GM23248 (cell line): ENCODE measurements around the gene SLC1A7. TPM values are rescaled to one million over a fixed set of nuclear protein-coding genes. Genes with fewer than 3 reads are reported as not detected.

Experiments used
- DNase-seq: peaks from one replicate; pipeline ENCODE4 v3.0.0-alpha.2; 2015
- H2AFZ ChIP-seq: fragments of 200-600 bp; sonication (generic); 2 replicates; pipeline ENCODE4 v1.6.1; 2016; ENCODE audit warnings: antibody characterized with exemption
- H3F3A ChIP-seq: fragments of 200-600 bp; sonication (generic); 2 replicates; pipeline ENCODE4 v1.6.1; 2016; ENCODE audit warnings: mild to moderate bottlenecking, antibody characterized with exemption, mixed run types; ENCODE audit not compliant: insufficient read depth
- H3K27ac ChIP-seq: fragments of 200-600 bp; sonication (generic); 2 replicates; pipeline ENCODE4 v1.5.1; 2016; ENCODE audit warnings: mild to moderate bottlenecking
- H3K27me3 ChIP-seq: fragments of 200-600 bp; sonication (generic); replicated peaks from 2 replicates; pipeline ENCODE4 v1.6.1; 2016; ENCODE audit warnings: mild to moderate bottlenecking; ENCODE audit not compliant: insufficient read depth
- H3K36me3 ChIP-seq: fragments of 200-600 bp; sonication (generic); 2 replicates; pipeline ENCODE4 v1.6.1; 2016; ENCODE audit warnings: low read depth, mild to moderate bottlenecking
- H3K4me1 ChIP-seq: fragments of 200-600 bp; sonication (generic); 2 replicates; pipeline ENCODE4 v1.6.1; 2016; ENCODE audit warnings: mild to moderate bottlenecking; ENCODE audit not compliant: insufficient read depth
- H3K4me2 ChIP-seq: fragments of 200-600 bp; sonication (generic); one replicate; pipeline ENCODE4 v1.6.1; 2016; ENCODE audit warnings: mild to moderate bottlenecking; ENCODE audit not compliant: unreplicated experiment
- H3K4me3 ChIP-seq: fragments of 200-600 bp; sonication (generic); 2 replicates; pipeline ENCODE4 v1.5.1; 2016; ENCODE audit warnings: mild to moderate bottlenecking
- H3K79me2 ChIP-seq: fragments of 200-600 bp; sonication (generic); 2 replicates; pipeline ENCODE4 v1.6.1; 2016; ENCODE audit warnings: mild to moderate bottlenecking; ENCODE audit not compliant: insufficient read depth
- H3K9ac ChIP-seq: fragments of 200-600 bp; sonication (generic); 2 replicates; pipeline ENCODE4 v1.6.1; 2016; ENCODE audit warnings: mild to moderate bottlenecking
- H3K9me2 ChIP-seq: fragments of 200-600 bp; sonication (generic); 2 replicates; pipeline ENCODE4 v1.6.1; 2016; ENCODE audit warnings: mixed run types, mild to moderate bottlenecking, moderate library complexity; ENCODE audit not compliant: insufficient read depth
- H3K9me3 ChIP-seq: fragments of 200-600 bp; sonication (generic); one replicate; pipeline ENCODE4 v1.6.1; 2017; ENCODE audit warnings: low read depth
- H4K20me1 ChIP-seq: fragments of 200-600 bp; sonication (generic); 2 replicates; pipeline ENCODE4 v1.6.0; 2016; ENCODE audit not compliant: insufficient read depth
- EZH2 ChIP-seq: fragments of 200-600 bp; sonication (generic); IDR thresholded peaks from 2 replicates; pipeline ENCODE4 v1.6.1; 2018; ENCODE audit warnings: antibody characterized with exemption, mild to moderate bottlenecking; ENCODE audit not compliant: insufficient read depth, poor library complexity, severe bottlenecking
- EZH2phosphoT487 ChIP-seq: fragments of 200-600 bp; sonication (generic); IDR thresholded peaks from 2 replicates; pipeline ENCODE4 v1.6.1; 2018; ENCODE audit warnings: antibody characterized with exemption, moderate library complexity, mild to moderate bottlenecking, low read depth; ENCODE audit not compliant: insufficient read depth
- WGBS, 2 experiments: methylation state at CpG; one replicate each; pipeline ENCODE4 v1.1.6; 2015 to 2017; ENCODE audit warnings: low lambda C conversion rate in 2 of 2, low coverage in 1 of 2; ENCODE audit errors: missing lambda C conversion rate in 2 of 2; 5-methylcytosine and 5-hydroxymethylcytosine counted together
- in situ Hi-C: fragments of 300-500 bp; cut with MboI; formaldehyde crosslinking; loops from 2 replicates; pipeline ENCODE4 v1.15.0; 2020
- polyA plus RNA-seq: library from polyadenylated mRNA; unstranded; fragments of >200 nt; fragmentation: Nextera tagmentation; extraction: Ambion mirVana; gene quantifications from 2 replicates; pipeline ENCODE4 v1.2.1, GENCODE V29; 2016
- total RNA-seq: library from RNA; depleted of rRNA; stranded (reverse); fragments of >200 nt; shearing (Covaris generic); gene quantifications from 2 replicates; pipeline ENCODE4 v1.2.3, GENCODE V29; 2014

SLC1A7 gene
- total and polyA plus RNA-seq, 2 experiments from 2014 or later = 0.51 TPM; not detected in 1

DNA sequence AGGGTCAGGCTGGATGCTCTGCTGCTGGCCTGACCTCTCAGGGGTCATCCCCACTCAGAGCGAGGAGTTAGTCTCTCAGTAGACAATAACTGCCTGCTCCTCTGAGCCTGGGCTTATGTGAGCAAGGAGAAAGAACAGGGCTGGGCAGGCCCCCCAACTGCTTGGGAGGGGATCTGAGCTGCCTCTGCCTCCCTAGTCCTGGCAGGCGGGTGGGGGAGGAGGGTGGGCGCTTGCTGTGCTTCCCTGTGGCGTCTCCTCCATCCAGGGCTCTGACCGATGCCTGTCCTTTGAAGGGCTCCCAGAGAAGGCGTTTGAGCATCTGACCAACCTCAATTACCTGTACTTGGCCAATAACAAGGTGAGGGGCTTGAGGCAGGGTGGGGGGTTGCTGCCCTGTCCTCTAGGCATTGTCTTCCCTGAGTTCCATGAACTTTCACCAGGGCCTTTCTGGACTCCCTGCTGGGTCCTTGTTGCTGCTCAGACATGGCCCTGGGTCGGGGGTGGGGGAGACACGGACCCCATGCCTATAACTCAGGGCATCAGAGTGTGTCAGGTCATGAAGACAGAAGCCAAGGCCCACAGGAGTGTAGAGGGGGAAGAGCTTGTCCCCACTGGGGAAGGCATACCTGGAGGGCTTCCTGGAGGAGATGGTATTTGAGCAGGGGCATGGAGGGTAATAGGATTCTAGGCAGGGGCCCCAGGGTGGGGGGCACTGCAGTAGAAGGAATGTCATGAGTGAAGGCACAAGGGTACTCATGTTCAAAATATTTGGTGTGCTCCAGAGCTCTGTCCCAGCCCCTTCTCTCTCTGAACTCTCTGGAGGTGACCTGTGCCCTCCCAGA is 67.9 kb downstream of the SLC1A7 start:
- H2AFZ ChIP-seq = no peak overlapping the region
- no peak for DNase-seq
- no peaks in the 10 kb centered on the region for H3F3A ChIP-seq
- TF ChIP-seq EZH2phosphoT487 (no peak), EZH2 (no peak)
- 87 to 88% methylated on average over 3 to 8 of the region's 8 CpGs for WGBS, 2 experiments
- H3K4me2 ChIP-seq = no peak overlapping the region
- H4K20me1 ChIP-seq = no peaks in the 10 kb centered on the region
- no peaks in the 10 kb centered on the region for H3K79me2 ChIP-seq
- no peaks in the 10 kb centered on the region for H3K9me3 ChIP-seq
- H3K27ac ChIP-seq = no peak overlapping the region
- in situ Hi-C loops = no loop called here
- no peaks in the 10 kb centered on the region for H3K9me2 ChIP-seq
- H3K4me3 ChIP-seq = no peak overlapping the region
- no peaks in the 10 kb centered on the region for H3K36me3 ChIP-seq
- no peak overlapping the region for H3K9ac ChIP-seq
- no peaks in the 10 kb centered on the region for H3K27me3 ChIP-seq
- H3K4me1 ChIP-seq = no peaks in the 10 kb centered on the region

- H3K4me1 ChIP-seq = no peaks in the 10 kb centered on the region
- H3K4me3 ChIP-seq = no peak overlapping the region
- TF ChIP-seq EZH2phosphoT487 (no peak), EZH2 (no peak)
- no peak overlapping the region for H3K27ac ChIP-seq
- no peak overlapping the region for H3K9ac ChIP-seq
- no peaks in the 10 kb centered on the region for H3K27me3 ChIP-seq
- no peak overlapping the region for H2AFZ ChIP-seq
- no peak overlapping the region for H3K4me2 ChIP-seq
- no peaks in the 10 kb centered on the region for H3F3A ChIP-seq
- H4K20me1 ChIP-seq = no peaks in the 10 kb centered on the region
- in situ Hi-C loops = no loop called here
- no peak for DNase-seq
- no peaks in the 10 kb centered on the region for H3K9me2 ChIP-seq
- no peaks in the 10 kb centered on the region for H3K9me3 ChIP-seq
- H3K36me3 ChIP-seq = no peaks in the 10 kb centered on the region
- no peaks in the 10 kb centered on the region for H3K79me2 ChIP-seq
- WGBS, 2 experiments = 46 to 55% methylated on average over 9 to 10 of the region's 10 CpGs
These were observed 68.5 kb downstream of the SLC1A7 start for GRCh38 chr1:53073868-53074311.

GRCh38 chr1:53073287-53073686 is 69.2 kb downstream of the SLC1A7 start:
- Histone ChIP-seq H3F3A (no peaks in the 10 kb centered on the region), H3K9ac (no peak overlapping the region), H4K20me1 (no peaks in the 10 kb centered on the region), H3K4me3 (no peak overlapping the region), H3K27me3 (no peaks in the 10 kb centered on the region), H3K4me2 (no peak overlapping the region), H3K9me3 (no peaks in the 10 kb centered on the region), H3K9me2 (no peaks in the 10 kb centered on the region), H3K4me1 (no peaks in the 10 kb centered on the region), H3K27ac (no peak overlapping the region), H3K36me3 (no peaks in the 10 kb centered on the region), H3K79me2 (no peaks in the 10 kb centered on the region), H2AFZ (no peak overlapping the region)
- no peak for DNase-seq
- in situ Hi-C loops = no loop called here
- TF ChIP-seq EZH2phosphoT487 = no peak
- no peak for TF ChIP-seq EZH2
- 95 to 96% methylated on average over 7 of the region's 7 CpGs for WGBS, 2 experiments

DNA sequence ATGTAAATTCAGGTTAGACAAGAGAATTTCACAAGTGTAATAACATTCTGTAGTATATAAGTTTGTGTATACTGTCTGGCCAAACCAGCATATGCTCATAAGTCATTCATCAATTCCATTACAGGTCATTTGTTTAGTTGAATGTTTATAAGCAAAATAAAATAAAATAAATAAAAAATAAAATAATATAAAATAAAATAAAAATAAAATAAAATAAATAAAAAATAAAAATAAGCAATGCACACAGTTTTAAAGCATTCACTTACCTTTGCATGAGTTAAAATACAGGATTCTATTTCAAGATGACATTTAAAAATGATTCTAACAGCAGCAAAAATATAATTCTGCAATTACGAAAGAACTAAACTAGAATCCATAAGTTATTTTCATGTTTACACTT is 70.5 kb downstream of the SLC1A7 start:
- no peak overlapping the region for H2AFZ ChIP-seq
- H3K4me1 ChIP-seq = no peaks in the 10 kb centered on the region
- no peaks in the 10 kb centered on the region for H3K79me2 ChIP-seq
- 93 to 96% methylated on average over 1 of the region's 1 CpG for WGBS, 2 experiments
- TF ChIP-seq EZH2phosphoT487 (no peak), EZH2 (no peak)
- H3K27ac ChIP-seq = no peak overlapping the region
- no peak overlapping the region for H3K9ac ChIP-seq
- in situ Hi-C loops = no loop called here
- no peaks in the 10 kb centered on the region for H3F3A ChIP-seq
- H3K9me2 ChIP-seq = no peaks in the 10 kb centered on the region
- no peaks in the 10 kb centered on the region for H3K9me3 ChIP-seq
- no peak for DNase-seq
- no peak overlapping the region for H3K4me3 ChIP-seq
- H3K27me3 ChIP-seq = no peaks in the 10 kb centered on the region
- H3K36me3 ChIP-seq = no peaks in the 10 kb centered on the region
- H3K4me2 ChIP-seq = no peak overlapping the region
- H4K20me1 ChIP-seq = no peaks in the 10 kb centered on the region
